Measurements from ENCODE around the gene GRXCR2.
"Not testable (repeated sequence)": the region's sequence is repeated elsewhere in the genome, so short reads cannot be mapped to it uniquely, and the experiment has no call there.

GRXCR2 gene

GRCh38 chr5:145848854-145849253 lies 24.0 kb downstream of the GRXCR2 start:
- H3K4me3 ChIP-seq (ENCODE audit: low read length) = no peak overlapping the region
- TF ChIP-seq CTCF (conservative IDR thresholded peaks at IDR 0.05; ENCODE audit: low read depth, low read length) = no peak
- no peak for DNase-seq (ENCODE audit: low read depth)

DNA sequence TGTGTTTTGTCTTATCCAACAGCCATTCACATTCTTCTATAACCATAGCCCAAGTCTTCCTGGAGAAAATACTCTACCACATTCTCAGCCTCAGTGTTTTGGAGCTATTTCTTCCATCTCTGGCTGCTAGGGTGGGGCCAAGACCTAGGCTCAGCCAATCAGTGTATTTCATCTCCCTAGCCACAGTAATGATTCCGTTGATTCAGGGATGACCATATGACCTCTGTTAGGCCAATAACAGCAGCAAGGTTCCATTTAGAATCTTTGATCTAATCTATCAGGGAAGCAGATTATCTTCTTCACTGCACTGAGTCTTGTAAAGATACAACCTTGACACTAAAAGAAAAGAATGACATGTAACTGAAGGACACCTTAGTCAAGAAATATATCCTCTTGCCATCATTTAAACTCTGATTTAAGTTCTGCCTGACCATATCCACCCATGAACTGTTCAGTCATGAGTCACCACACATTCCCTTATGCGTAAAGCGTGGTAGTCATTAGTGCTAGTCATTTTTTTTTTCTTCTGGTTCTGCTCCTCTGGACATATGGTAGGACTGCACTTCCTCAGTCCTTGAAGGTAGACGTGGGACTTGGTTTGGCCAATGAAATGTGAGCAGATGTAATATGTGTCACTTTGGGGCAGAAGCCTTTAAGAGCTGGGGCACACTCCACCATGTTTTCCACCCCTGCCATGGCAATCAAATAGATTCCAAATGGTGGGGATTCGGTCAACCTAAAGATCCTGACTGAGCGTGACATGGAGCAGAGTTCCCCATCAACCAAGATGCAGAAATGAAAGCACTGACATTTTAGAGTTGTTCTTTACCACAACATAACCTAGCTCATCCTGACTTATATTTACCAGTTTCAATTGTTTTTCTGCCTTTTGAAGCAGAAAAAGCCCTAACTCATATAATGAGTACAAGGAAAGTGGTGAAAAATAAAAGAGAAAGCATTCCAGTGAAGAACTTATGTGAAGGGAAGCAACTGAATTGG lies 25.0 kb downstream of the GRXCR2 start:
- DNase-seq (ENCODE audit: low read depth) = no peak
- no peak for TF ChIP-seq CTCF (conservative IDR thresholded peaks at IDR 0.05; ENCODE audit: low read depth, low read length)
- H3K4me3 ChIP-seq (ENCODE audit: low read length) = no peak overlapping the region

GRCh38 chr5:145846081-145846480 lies 26.7 kb downstream of the GRXCR2 start:
- no peak for DNase-seq (ENCODE audit: low read depth)
- TF ChIP-seq CTCF (conservative IDR thresholded peaks at IDR 0.05; ENCODE audit: low read depth, low read length) = no peak
- no peak overlapping the region for H3K4me3 ChIP-seq (ENCODE audit: low read length)

GRCh38 chr5:145841299-145841698 lies 31.5 kb downstream of the GRXCR2 start:
- DNase-seq (ENCODE audit: low read depth) = no peak
- no peak for TF ChIP-seq CTCF (conservative IDR thresholded peaks at IDR 0.05; ENCODE audit: low read depth, low read length)
- no peak overlapping the region for H3K4me3 ChIP-seq (ENCODE audit: low read length)

DNA sequence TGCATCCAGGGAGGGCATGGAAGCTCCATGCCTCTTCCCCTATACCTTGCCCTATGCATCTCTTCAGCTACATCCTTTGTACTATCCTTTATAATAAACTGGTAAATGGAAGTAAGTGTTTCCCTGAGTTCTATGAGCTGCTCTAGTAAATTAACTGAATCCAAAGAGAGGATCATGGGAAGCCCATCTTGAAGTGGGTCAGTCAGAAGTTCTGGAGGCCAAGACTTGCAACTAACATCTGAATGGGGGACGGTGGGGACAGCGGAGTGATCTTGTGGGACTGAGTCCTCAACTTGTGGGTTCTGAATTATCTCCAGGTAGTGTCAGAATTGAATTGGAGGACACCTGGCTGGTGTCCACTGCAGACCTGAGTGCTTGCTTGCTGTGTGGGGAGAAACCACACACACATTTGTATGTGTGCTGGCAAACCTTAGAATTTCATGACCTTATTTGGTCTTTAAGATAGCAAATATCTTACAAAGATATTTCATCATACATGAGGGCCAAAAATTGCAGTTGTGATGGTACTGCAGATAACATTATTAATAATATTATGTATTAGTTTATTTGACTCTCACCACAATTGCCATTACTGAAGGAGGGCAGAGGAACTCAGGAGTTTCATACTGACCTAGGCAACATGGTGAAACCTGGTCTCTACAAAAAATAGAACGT lies 32.2 kb downstream of the GRXCR2 start:
- DNase-seq (ENCODE audit: low read depth) = no peak
- H3K4me3 ChIP-seq (ENCODE audit: low read length) = no peak overlapping the region
- TF ChIP-seq CTCF (conservative IDR thresholded peaks at IDR 0.05; ENCODE audit: low read depth, low read length) = no peak

GRCh38 chr5:145838276-145838675 lies 34.5 kb downstream of the GRXCR2 start:
- no peak overlapping the region for H3K4me3 ChIP-seq (ENCODE audit: low read length)
- no peak for DNase-seq (ENCODE audit: low read depth)
- no peak for TF ChIP-seq CTCF (conservative IDR thresholded peaks at IDR 0.05; ENCODE audit: low read depth, low read length)

- DNase-seq (ENCODE audit: low read depth); H3K4me3 ChIP-seq (ENCODE audit: low read length): not testable (repeated sequence)
Measured at GRCh38 chr5:145836241-145836640, 36.6 kb downstream of the GRXCR2 start.
